SKM-1 treated with dmso at 0.1 percent for 144 hours (cell line): ENCODE measurements around the gene PEX7.
A peak's percentile ranks its signal among the peaks of the same experiment; 100 is the strongest.
"Not testable (repeated sequence)": the region's sequence is repeated elsewhere in the genome, so short reads cannot be mapped to it uniquely, and the experiment has no call there.

Experiments used
- DNase-seq: peaks from one replicate; lab custom pipeline; 2025; ENCODE audit not compliant: unreplicated experiment; lab: John Stamatoyannopoulos, UW

PEX7 gene

GRCh38 chr6:136822376-136823127, at the start of gene PEX7:
PEX7 (plus strand) TSS chr6:136822592; CDS start chr6:136822666, 74 bp downstream.
- DNase-seq: peak; percentile 87

- no peak for DNase-seq
These were observed 49.5 kb upstream of the PEX7 start for GRCh38 chr6:136772685-136773472.

- DNase-seq: no peak
These were observed 49.0 kb upstream of the PEX7 start for GRCh38 chr6:136773473-136773796.

GRCh38 chr6:136774228-136775041, 48.0 kb upstream of the PEX7 start:
- DNase-seq: peak; percentile 64

GRCh38 chr6:136775081-136775480, 47.3 kb upstream of the PEX7 start:
- no peak for DNase-seq

- no peak for DNase-seq
These were observed 46.8 kb upstream of the PEX7 start for GRCh38 chr6:136775548-136775947.

GRCh38 chr6:136777651-136778050, 44.7 kb upstream of the PEX7 start:
- no peak for DNase-seq

- no peak for DNase-seq
These were observed 42.7 kb upstream of the PEX7 start for GRCh38 chr6:136779682-136780081.

- DNase-seq: no peak
These were observed 41.4 kb upstream of the PEX7 start for GRCh38 chr6:136780972-136781371.

GRCh38 chr6:136782021-136782770, 40.2 kb upstream of the PEX7 start:
- DNase-seq: peak; percentile 9

- no peak for DNase-seq
These were observed 39.4 kb upstream of the PEX7 start for GRCh38 chr6:136783021-136783420.

GRCh38 chr6:136783495-136784270, 38.7 kb upstream of the PEX7 start:
- peak; percentile 96 for DNase-seq

- DNase-seq: no peak
These were observed 38.1 kb upstream of the PEX7 start for GRCh38 chr6:136784271-136784664.

- DNase-seq: peak; percentile 93
These were observed 37.3 kb upstream of the PEX7 start for GRCh38 chr6:136784910-136785746.

GRCh38 chr6:136786658-136787057, 35.7 kb upstream of the PEX7 start:
- DNase-seq: no peak

- no peak for DNase-seq
These were observed 34.7 kb upstream of the PEX7 start for GRCh38 chr6:136787726-136788068.

GRCh38 chr6:136788069-136788902, 34.1 kb upstream of the PEX7 start:
- peak; percentile 81 for DNase-seq

GRCh38 chr6:136789440-136789839, 33.0 kb upstream of the PEX7 start:
- DNase-seq: not testable (repeated sequence)
